Subcutaneous adipose tissue (tissue), 4 donors: ENCODE results near the gene ZBTB46. TPM values are rescaled to one million over a fixed set of nuclear protein-coding genes. Genes with fewer than 3 reads are reported as not detected.

Source experiments
- total RNA-seq, 4 donors: library from RNA; depleted of rRNA; stranded (reverse); fragments of >200 nt; gene quantifications; one replicate each; pipeline ENCODE4 v1.1.0, GENCODE V29; 2016
- TF ChIP-seq, protein P1 (sequence below): fragments of 450-650 bp; IDR thresholded peaks from one replicate; pipeline ENCODE4 v1.5.1; 2016; ENCODE audit warnings: low read depth, mild to moderate bottlenecking, control low read depth, antibody characterized with exemption, moderate library complexity

The ZBTB46 gene
- total RNA-seq, 4 donors from 2014 or later: 5.7 to 45.2 (median 7.4) TPM

DNA sequence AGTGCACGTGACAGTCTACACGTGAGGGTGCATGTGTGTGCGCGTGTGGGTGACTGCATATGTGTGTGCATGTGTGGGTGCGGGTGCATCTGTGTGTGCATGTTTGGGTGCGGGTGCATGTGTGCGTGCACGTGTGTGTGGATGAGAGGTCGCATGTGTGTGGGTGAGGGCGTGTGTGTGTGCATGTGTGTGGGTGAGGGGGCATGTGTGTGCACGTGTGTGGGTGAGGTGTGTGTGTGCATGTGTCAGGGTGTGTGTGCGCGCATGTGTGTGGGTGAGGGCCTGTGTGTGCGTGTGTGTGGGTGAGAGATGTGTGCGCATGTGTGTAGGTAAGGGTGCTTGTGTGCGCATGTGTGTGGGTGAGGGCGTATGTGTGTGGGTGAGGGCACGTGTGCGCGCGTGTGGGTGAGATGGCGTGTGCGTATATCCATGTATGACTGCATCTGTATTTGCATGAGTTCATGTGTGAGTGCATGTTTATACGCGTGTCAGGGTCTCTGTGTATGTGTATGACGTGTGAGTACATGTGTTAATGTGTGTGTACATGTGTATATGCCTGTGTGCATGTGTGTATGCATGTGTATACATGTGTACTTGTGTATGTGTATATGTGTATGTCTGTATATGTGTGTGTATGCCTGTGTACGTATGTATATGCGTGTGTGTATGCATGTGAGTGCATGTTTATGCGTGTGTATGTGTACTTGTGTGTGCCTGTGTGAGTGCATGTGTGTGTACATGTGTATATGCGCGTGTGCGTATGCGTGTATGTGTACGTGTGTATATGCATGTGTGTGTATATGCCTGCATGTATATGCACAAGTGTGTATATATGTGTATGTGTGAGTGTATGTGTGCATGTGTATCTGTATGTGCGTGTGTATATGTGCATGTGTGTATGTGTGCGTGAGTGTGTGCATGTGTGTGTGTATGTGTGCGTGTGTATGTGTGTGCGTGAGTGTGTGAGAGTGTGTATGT lies 98.7 kb downstream of the ZBTB46 start:
- TF ChIP-seq, protein P1, sequence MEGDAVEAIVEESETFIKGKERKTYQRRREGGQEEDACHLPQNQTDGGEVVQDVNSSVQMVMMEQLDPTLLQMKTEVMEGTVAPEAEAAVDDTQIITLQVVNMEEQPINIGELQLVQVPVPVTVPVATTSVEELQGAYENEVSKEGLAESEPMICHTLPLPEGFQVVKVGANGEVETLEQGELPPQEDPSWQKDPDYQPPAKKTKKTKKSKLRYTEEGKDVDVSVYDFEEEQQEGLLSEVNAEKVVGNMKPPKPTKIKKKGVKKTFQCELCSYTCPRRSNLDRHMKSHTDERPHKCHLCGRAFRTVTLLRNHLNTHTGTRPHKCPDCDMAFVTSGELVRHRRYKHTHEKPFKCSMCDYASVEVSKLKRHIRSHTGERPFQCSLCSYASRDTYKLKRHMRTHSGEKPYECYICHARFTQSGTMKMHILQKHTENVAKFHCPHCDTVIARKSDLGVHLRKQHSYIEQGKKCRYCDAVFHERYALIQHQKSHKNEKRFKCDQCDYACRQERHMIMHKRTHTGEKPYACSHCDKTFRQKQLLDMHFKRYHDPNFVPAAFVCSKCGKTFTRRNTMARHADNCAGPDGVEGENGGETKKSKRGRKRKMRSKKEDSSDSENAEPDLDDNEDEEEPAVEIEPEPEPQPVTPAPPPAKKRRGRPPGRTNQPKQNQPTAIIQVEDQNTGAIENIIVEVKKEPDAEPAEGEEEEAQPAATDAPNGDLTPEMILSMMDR: no peak

DNA sequence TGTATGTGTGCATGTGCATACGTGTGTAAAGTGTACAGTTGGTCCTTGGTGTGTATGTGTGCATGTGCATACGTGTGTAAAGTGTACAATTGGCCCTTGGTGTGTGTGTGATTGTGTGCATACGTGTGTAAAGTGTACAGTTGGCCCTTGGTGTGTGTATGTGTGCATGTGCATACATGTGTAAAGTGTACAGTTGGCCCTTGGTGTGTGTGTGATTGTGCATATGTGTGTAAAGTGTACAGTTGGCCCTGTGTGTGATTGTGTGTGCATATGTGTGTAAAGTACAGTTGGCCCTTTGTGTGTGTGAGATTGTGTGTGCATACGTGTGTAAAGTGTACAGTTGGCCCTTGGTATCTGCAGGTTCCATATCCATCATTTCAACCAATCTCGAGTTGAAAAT lies 99.7 kb downstream of the ZBTB46 start:
- TF ChIP-seq, protein P1: no peak

DNA sequence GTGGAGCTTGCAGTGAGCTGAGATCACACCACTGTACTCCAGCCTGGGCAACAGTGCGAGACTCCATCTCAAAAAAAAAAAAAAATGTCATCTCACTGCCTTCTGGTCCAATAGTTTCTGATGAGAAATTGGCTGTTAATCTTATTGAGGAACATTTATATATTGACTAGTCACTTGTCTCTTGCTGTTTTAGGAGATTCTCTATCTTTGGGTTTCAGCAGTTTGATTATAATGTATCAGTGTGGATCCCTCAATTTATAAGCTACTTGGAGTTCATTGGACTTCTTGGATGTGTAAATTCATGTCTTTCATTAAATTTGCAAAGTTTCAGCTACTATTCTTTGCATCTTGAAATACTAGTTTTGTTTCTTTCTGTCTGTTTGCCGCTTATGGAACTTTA lies 112.1 kb downstream of the ZBTB46 start:
- TF ChIP-seq, protein P1: no peak

DNA sequence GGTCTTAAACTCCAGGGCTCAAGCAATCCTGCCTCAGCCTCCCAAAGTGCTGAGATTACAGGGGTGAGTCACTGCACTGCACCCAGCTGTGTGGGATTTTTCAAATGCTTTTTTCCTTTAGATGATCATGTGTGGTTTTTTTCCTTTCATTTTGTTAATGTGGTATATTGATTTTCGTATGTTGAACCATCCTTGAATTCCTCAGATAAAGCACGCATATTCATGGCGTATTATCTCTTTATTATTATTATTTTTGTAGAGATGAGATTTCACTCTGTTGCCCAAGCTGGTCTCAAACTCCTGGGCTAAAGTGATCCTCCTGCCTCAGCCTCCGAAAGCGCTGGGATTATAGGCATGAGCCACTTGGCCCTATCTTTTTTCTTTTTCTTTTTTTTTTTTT lies 116.2 kb downstream of the ZBTB46 start:
- TF ChIP-seq, protein P1: no peak

DNA sequence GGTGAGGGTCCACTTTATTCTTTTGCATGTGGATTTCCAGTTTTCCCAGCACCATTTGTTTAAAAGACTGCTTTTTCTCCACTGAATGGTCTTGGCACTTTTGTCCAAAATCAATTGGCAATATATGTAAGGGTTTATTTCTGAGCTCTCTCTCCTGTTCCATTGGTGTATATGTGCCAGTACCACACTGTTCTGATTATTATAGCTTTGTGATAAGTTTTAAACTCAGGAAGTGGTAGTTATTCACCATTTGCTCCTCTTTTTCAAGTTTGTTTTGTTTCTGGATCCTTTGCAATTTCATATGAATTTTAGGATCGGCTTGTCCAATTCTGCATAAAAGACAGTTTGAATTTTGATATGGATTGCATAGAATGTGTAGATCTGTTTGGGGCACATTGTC lies 118.9 kb downstream of the ZBTB46 start:
- TF ChIP-seq, protein P1: no peak

DNA sequence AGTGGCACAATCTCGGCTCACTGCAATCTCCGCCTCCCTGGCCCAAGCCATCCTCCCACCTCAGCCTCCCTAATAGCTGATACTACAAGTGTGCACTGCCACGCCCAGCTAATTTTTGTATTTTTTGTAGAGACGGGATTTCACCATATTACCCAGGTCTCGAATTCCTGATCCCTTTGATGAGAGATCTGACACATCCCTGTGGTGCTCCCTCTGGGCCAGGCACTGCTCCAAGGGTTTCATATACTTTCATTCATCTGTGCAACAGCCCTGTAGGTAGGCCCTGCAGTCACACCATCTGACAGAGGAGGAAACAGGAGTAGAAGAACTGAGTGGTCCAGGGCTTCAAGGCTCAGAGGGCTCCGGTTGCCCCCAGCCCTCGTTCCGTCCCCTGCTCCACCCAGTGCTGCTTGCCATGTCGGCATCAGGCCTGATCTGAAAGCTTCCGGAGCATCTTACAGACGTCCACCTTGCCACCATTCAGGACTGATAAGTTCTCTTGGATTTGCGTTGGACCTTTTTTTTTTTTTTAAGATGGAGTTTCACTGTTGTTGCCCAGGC lies 119.9 kb downstream of the ZBTB46 start:
- TF ChIP-seq, protein P1: no peak

DNA sequence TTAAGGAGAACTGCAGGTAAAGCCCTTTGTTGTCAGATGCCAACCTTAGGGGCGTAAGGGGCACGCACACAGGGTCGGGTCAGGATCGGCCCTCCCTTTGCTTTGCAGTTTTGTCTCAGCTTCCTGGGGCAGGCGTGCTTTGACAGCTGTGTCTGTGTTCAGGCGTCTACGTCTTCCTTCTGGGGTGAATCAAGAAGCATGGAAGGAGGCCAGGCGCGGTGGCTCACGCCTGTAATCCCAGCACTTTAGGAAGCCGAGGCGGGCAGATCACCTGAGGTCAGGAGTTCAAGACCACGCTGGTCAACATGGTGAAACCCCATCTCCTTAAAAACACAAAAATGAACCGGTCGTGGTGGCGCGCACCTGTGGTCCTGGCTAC lies 121.9 kb downstream of the ZBTB46 start:
- TF ChIP-seq, protein P1: no peak
